Brain microvascular endothelial cell (primary cell): ENCODE data around the gene BTBD7.
"Not testable (repeated sequence)": the region's sequence is repeated elsewhere in the genome, so short reads cannot be mapped to it uniquely, and the experiment has no call there.

Experiments
- DNase-seq: peaks from one replicate; pipeline ENCODE4 v3.0.0-alpha.2; 2020
- H3K27ac ChIP-seq: fragments of 250-450 bp; sonication (Bioruptor Pico); 2 replicates; pipeline ENCODE4 v1.5.1; 2020; ENCODE audit warnings: mild to moderate bottlenecking, moderate library complexity
- H3K27me3 ChIP-seq: fragments of 250-450 bp; sonication (Bioruptor Pico); replicated peaks from 2 replicates; pipeline ENCODE4 v1.5.1; 2020; ENCODE audit warnings: mild to moderate bottlenecking
- H3K36me3 ChIP-seq: fragments of 250-450 bp; sonication (Bioruptor Pico); replicated peaks from 2 replicates; pipeline ENCODE4 v1.5.1; 2020; ENCODE audit warnings: mild to moderate bottlenecking
- H3K4me3 ChIP-seq: 2 replicates; pipeline ENCODE4 v1.5.1; 2011; ENCODE audit warnings: low read depth, mild to moderate bottlenecking, control low read depth, low read length, moderate library complexity
- CTCF ChIP-seq: IDR thresholded peaks from 2 replicates; pipeline ENCODE4 v1.5.1; 2011; ENCODE audit warnings: low read depth, mild to moderate bottlenecking, moderate library complexity, low read length, control low read depth, inconsistent platforms; ENCODE audit errors: missing control alignments
- in situ Hi-C: cut with HindIII; loops from 2 replicates; pipeline ENCODE4 v1.10.0; 2017; ENCODE audit warnings: low sequenced_read_pairs, low pct_ligation_motif_present

The BTBD7 gene

DNA sequence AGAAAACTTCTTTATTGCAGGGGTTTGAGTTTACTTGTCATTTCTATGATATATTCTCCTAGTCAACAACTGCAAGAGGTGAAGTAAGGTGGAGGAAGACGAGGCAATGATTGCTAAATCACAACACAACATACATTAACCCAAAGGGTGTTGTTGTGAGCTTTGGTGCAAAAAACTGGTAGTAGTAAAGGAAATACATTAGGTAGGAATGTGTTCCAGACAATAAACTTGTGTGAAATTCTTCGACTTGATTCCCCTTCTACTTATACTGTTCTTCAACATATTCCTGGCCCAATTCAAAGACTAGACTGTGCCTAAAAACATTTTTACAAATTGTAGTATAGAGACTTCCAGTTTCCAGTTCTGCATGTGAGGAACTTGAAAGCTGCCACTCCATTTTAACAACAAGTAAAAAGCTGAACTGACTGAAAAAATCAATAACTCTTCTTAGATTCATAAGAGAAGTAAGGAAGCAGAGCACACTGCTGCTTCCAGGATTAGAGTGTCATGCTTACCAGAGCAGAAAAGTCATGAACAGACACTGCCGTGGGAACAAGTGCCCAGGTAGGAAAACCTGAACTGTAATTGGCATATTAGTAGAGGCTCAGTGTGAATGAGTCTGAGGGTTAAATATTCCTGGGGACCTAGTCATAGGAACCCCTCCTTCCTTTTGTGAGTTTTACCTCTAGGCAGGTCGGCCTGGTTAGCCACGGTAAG, 36.3 kb upstream of the BTBD7 start:
- no peak for DNase-seq
- no peak overlapping the region for H3K4me3 ChIP-seq
- no peak for TF ChIP-seq CTCF
- no peaks in the 10 kb centered on the region for H3K27me3 ChIP-seq
- in situ Hi-C loops: no loop called here
- H3K36me3 ChIP-seq: no peaks in the 10 kb centered on the region
- H3K27ac ChIP-seq: no peak overlapping the region

GRCh38 chr14:93354873-93355272, 22.0 kb upstream of the BTBD7 start:
- in situ Hi-C loops, H3K36me3 ChIP-seq, H3K4me3 ChIP-seq, H3K27me3 ChIP-seq, H3K27ac ChIP-seq, DNase-seq: not testable (repeated sequence)

- no peaks in the 10 kb centered on the region for H3K27me3 ChIP-seq
- TF ChIP-seq CTCF: no peak
- DNase-seq: no peak
- H3K27ac ChIP-seq: no peak overlapping the region
- H3K4me3 ChIP-seq: no peak overlapping the region
- in situ Hi-C loops: no loop called here
- H3K36me3 ChIP-seq: no peaks in the 10 kb centered on the region
Observed at GRCh38 chr14:93348292-93348691, 15.5 kb upstream of the BTBD7 start.

DNA sequence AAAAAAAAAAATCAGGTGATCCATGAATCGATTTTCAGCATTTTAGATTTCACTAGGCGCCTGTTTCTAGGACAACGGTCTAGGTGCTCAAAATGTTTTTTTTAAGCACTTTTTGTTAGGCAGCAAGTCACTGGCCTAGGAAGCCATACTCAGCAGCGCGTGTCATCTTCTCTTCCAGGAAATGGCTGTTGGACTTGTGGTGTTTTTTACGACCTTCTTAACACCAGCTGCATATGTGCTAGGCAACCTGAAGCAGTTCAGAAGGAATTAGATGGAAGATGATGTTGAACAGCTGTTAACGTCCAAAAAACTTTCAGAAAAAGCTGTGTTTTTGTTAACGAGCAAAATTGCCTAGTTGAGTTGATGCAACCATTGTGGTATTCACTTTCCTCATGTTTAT, 15.0 kb upstream of the BTBD7 start:
- Histone ChIP-seq H3K4me3 (no peak overlapping the region), H3K27ac (no peak overlapping the region), H3K36me3 (no peaks in the 10 kb centered on the region), H3K27me3 (no peaks in the 10 kb centered on the region)
- TF ChIP-seq CTCF: no peak
- no peak for DNase-seq
- in situ Hi-C loops: no loop called here

- in situ Hi-C loops: no loop called here
- Histone ChIP-seq H3K36me3 (no peaks in the 10 kb centered on the region), H3K4me3 (no peak within 1 kb of the TSS), H3K27ac (no peak within 1 kb of the TSS), H3K27me3 (no peaks in the 10 kb centered on the region)
- TF ChIP-seq CTCF: no peak
- no peak for DNase-seq
Observed at GRCh38 chr14:93346926-93347721, 14.3 kb upstream of the BTBD7 start, which contains the start of gene COX8C. Gene COX8C, plus strand, starts transcription at chr14:93347182. Its CDS starts 87 bp downstream, at chr14:93347269.

- Histone ChIP-seq H3K27me3 (no peaks in the 10 kb centered on the region), H3K4me3 (no peak overlapping the region), H3K27ac (no peak overlapping the region), H3K36me3 (no peaks in the 10 kb centered on the region)
- in situ Hi-C loops: no loop called here
- no peak for TF ChIP-seq CTCF
- no peak for DNase-seq
Observed at GRCh38 chr14:93343797-93344196, 11.0 kb upstream of the BTBD7 start.
